Keratinocyte (primary cell): Measurements from ENCODE around the gene OBSL1.

Experiments used
- CTCF ChIP-seq, 3 experiments: IDR thresholded peaks in 1 of 3; conservative IDR thresholded peaks in 1 of 3; optimal IDR thresholded peaks in 1 of 3; 2 replicates in 2 of 3; 3 replicates in 1 of 3; pipeline versions ENCODE3 to v1.5.1; 2011; ENCODE audit warnings: low read length in 3 of 3, mild to moderate bottlenecking in 3 of 3, moderate library complexity in 2 of 3, control low read depth in 1 of 3, inconsistent platforms in 1 of 3; ENCODE audit not compliant: insufficient read depth in 2 of 3; ENCODE audit errors: extremely low read depth in 1 of 3
- EZH2 ChIP-seq: IDR thresholded peaks from one replicate; pipeline ENCODE4 v1.6.1; 2012; ENCODE audit warnings: inconsistent platforms, mild to moderate bottlenecking, low read length, moderate library complexity

- TF ChIP-seq CTCF (optimal IDR thresholded peaks at IDR 0.05 in 1 of 3, IDR thresholded peaks at IDR 0.05 in 1 of 3, conservative IDR thresholded peaks at IDR 0.05 in 1 of 3; ENCODE audit: extremely low read depth in 1 of 3, insufficient read depth in 2 of 3, low read length in 3 of 3) (no peak), EZH2 (no peak)
These were observed 4.5 kb upstream of the OBSL1 start for GRCh38 chr2:219575566-219576504.
